GM21526 (cell line): ENCODE data around the gene ZBTB7B.
"Not testable (repeated sequence)": the region's sequence is repeated elsewhere in the genome, so short reads cannot be mapped to it uniquely, and the experiment has no call there.

Experiments used
- ATAC-seq: cut with Tn5 transposase; IDR thresholded peaks from one replicate; pipeline ENCODE4 v1.9.1; 2021; ENCODE audit warnings: moderate library complexity; ENCODE audit not compliant: unreplicated experiment, low FRiP score

ZBTB7B gene

DNA sequence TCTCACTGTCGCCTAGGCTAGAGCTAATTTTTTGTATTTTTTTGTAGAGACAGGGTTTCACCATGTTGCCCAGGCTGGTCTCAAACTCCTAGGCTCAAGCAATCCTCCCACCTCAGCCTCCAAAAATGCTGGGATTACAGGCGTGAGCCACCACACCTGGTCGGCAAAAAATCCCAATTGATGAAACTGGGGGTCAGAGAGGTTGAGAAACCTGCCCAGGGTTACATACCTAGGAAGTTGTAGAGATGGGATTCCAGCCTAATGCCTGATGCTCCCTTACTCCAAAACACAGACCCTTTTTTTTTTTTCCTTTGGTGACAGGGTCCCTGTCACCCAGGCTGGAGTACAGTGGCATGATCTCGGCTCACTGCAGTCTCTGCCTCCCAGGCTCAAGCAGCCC lies 15.9 kb upstream of the ZBTB7B start:
- ATAC-seq: not testable (repeated sequence)

DNA sequence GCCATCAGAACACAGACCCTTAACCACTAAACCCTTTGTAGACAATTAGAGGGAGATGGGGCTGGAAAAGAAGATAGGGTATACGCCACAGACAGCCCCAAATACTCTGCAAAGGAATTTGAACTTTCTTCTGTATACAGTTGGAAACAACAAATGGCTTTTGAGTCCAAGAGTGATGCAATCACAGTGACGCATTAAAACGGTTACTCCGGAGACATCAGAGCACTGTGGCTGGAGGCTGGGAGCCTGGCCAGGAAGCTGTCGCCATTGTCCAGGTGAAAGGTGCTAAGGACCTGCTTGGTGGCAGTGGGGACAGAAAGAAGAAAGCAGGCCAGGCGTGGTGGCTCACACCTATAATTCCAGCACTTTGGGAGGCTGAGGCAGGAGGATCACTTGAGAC lies 15.3 kb upstream of the ZBTB7B start:
- no peak for ATAC-seq

DNA sequence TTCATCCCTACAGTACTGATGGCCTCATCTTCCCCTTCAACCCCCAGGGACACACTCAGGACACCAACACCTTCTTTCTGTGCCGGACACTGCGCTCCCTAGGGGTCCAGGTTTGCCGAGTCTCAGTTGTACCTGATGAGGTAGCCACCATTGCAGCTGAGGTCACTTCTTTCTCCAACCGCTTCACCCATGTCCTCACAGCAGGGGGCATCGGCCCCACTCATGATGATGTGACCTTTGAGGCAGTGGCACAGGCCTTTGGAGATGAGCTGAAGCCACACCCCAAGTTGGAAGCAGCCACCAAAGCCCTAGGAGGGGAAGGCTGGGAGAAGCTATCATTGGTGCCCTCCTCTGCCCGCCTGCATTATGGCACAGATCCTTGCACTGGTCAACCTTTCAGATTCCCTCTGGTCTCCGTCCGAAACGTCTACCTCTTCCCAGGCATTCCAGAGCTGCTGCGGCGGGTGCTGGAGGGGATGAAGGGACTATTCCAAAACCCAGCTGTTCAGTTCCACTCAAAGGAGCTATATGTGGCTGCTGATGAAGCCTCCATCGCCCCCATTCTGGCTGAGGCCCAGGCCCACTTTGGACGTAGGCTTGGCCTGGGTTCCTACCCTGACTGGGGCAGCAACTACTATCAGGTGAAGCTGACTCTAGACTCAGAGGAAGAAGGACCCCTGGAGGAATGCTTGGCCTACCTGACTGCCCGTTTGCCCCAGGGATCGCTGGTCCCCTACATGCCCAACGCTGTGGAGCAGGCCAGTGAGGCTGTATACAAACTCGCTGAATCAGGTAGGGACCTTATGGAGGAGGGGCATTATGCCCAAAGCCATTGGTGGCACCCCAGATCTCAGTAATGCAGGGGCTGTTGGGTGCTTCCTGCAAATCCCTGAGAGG lies 14.3 kb upstream of the ZBTB7B start:
- no peak for ATAC-seq

DNA sequence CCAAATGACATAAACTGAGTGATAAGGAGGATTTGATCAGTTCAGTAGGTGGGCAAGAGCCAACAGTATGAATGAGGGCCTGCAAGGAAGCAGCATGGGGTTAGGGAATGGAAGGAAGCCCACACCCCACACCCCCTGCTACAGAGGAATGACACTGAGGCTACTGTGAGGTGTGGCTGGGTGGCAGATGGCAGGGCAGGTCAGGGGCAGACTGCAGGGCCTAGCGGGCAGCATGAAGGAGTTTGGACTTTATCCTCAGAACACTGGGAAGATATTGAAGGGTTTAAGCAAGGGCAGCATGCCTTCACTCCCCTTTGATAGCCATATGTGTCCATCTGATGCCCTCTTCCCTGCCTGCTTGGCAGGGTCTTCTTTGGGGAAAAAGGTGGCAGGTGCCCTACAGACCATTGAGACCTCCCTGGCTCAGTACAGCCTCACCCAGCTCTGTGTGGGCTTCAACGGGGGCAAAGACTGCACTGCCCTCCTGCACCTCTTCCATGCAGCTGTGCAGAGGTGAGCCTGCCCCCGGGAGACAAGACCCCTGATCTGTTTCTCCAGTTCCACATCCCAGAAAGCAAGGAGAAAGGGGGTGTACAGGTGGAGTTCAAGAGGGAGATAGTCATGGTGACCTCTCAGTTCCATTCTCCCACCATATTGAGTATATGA lies 13.3 kb upstream of the ZBTB7B start:
- no peak for ATAC-seq

DNA sequence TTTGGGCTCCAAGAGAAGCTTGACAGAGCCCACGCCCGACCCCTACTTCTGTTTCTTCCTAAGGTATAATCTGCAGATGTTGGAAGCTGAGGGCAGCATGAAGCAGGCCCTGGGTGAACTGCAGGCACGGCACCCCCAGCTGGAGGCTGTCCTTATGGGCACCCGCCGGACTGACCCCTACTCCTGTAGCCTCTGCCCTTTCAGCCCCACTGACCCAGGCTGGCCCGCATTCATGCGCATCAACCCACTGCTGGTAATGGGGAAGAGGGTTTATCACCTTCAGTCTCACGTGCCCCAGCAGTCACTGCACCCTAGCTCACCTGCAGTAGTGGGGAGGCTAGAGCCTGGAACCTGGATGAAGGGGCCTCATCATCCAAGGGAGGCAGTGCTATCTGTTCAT lies 12.3 kb upstream of the ZBTB7B start:
- no peak for ATAC-seq

DNA sequence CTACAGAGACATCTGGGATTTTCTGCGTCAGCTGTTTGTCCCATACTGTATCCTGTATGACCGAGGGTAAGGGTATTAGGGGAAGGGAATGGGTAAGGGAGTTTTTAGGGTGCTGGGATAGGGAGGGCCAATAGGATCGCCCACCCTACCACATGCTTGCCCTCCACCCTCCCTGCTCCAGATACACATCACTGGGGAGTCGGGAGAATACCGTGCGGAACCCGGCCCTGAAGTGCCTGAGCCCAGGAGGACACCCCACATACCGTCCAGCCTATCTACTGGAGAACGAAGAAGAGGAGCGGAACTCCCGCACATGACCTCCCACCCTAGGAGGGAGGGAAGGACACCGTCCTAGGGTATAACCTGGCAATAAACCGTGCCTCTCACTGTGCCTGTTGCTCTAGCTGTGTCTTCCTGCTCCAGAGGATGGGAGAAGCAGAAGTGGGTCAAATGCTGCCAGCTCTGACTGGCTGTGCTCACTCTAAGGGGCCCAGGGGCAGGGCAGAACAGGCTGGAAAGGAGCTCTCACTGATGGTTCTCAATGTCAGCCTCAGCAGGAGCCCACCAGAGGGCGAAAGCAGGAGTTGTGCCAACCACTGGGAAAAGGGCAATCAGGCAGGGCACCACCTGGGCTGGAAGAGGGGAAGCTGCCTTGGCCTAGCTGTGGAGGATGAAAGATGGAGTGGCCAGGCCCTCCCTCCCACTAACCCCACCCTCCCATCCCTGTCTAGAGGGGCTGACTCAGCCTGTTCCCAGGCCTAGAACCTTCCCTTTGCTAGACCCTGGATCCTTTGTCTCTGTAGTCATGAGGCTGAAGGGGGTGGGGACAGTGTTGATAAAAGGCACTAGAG lies 9.7 kb upstream of the ZBTB7B start:
- ATAC-seq: no peak

DNA sequence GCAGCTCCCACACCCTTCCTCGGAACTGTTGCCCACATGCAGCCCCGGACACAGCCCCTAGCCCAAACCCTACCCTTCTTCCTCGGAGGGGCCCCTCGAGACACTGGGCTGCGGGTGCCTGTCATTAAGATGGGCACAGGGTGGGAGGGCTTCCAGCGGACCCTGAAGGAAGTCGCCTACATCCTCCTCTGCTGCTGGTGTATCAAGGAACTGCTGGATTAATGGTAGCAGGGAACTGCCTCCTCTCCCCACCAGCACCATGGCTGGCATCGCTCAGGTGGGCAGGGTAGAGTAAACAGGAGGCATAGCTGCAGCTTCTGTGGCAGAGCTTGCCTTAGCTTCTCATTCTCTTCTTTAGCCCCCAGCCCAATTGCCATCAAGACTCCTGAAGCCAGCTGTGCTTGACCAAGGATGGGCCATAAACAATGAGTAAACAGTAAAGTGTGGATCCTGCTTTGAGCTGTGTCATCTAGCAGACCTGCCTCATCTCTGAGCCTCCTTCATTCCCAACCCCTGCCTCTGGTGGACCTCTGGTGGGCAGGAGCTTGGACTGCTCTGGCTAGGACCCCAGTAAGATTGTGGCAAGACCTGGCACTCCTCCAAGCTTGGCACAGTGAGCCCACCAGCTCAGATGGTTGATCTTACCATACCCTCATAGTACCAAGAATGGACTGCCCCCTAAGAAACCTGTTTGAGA lies 8.9 kb upstream of the ZBTB7B start, which contains the start of gene LENEP:
Gene LENEP, plus strand, starts transcription at position 15 of the 697 bp plus-strand sequence. Its CDS starts 22 bp downstream, at position 37.
- ATAC-seq: no peak

DNA sequence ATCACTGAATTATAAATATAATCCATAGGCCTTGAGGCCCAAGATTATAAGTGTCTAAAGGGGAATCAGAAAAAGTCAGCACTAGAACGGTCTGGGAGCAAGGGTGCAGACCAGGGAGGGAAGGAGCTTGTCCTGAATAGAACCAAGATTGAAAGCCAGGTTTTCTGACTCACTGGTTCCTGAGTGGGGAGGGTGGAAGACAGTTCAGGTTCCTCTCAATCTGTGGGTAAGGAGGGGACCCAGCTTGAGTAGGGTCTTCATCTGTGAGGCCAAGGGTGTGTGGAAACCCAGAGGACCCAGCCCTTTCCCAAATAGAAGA lies 8.4 kb upstream of the ZBTB7B start:
- ATAC-seq: no peak

DNA sequence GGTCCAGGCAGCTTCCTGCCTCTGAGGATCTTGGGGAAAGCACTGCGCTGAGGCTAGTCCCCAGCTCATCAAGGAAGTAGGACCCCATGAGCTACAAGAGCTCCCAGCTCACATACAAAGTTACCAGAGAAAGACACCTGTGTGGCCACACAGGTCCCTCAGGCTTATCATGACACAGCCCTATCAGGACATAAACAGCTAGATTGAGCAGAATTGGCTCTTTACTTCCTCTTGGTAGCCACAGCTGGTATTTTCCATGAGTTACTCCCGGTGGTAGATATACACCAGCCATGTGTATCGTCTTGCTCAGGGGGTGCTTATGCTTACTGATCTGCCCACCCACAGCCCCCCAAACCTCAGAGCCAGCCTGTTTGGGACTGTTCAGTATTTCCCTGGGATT lies 8.0 kb upstream of the ZBTB7B start:
- no peak for ATAC-seq

DNA sequence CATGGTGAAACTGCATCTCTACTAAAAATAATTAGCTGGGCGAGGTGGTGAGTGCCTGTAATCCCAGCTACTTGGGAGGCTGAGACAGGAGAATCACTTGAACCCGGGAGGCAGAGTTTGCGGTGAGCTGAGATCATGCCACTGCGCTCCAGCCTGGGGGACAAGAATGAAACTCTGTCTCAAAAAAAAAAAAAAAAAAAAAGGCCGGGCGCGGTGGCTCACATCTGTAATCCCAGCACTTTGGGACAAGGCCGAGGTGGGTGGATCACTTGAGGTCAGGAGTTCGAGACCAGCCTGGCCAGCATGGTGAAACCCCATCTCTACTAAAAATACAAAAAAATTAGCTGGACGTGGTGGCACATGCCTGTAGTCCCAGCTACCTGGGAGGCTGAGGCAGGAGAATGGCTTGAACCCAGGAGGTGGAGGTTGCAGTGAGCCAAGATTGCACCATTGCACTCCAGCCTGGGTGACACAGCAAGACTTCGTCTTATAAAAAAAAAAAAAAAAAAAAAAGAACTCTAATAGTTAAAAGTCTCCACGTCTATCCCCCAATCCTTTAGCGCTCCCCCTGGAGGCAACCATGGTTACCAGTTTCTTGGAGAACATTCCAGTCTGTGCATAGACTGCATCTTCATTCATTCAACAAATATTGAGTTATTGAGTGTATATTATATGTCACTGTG lies 7.2 kb upstream of the ZBTB7B start:
- not testable (repeated sequence) for ATAC-seq

DNA sequence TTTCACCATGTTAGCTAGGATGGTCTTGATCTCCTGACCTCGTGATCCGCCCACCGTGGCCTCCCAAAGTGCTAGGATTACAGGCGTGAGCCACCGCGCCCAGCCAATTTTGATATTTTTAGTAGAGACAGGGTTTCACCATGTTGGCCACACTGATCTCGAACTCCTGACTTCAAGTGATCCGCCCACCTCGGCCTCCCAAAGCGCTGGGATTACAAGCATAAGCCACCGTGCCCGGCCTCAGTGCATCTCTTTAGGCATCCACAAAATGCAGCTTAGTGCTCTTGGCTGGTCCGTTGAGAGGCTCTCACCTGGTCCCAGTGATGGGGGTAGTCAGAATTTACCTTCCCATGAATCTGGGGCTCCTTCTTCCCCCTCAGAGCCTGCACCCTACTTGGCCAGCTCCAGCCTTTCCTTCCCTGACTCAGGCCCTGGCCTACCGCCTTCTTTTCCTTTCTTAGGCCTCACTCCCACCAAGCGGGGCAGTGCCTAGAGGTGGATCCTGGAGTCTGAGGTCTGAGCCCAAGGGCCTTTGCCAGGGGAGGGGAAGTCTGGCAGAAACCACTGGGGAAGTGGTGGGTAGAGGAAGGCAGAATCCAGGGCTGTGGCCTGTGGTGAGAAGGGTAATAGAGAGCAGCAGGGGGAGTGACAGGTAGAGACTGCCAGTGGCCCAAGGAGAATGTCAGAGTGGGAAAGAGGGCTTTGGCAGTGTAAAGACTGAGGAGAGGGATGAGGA lies 5.5 kb upstream of the ZBTB7B start:
- no peak for ATAC-seq

DNA sequence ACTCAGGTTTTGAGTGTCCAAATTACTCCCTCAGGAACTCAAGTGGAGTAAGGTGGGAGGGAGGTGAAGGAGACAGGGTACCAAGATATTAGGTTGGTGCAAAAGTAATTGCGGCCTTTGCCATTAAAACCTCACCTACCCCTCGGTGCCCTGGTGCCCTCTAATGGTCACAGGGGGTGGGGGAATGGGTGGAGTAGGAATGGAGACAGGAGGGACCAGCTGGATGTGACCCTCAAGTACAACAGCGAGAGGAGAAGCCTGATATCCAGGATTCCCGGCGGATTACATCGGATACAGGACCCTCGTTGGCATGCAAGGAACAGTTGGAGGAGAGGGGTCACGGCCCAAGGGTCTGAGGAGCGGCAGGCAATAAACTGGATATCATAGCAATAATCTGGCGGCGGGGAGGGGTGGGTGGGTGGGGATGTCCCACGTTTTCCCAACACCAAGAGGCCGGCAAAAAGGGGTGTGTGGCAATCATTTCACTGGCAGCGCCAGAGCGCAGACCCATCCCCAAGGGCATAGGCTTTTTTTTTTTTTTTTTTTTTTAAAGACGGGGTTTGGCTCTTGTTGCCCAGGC lies 4.3 kb upstream of the ZBTB7B start:
- ATAC-seq: no peak

DNA sequence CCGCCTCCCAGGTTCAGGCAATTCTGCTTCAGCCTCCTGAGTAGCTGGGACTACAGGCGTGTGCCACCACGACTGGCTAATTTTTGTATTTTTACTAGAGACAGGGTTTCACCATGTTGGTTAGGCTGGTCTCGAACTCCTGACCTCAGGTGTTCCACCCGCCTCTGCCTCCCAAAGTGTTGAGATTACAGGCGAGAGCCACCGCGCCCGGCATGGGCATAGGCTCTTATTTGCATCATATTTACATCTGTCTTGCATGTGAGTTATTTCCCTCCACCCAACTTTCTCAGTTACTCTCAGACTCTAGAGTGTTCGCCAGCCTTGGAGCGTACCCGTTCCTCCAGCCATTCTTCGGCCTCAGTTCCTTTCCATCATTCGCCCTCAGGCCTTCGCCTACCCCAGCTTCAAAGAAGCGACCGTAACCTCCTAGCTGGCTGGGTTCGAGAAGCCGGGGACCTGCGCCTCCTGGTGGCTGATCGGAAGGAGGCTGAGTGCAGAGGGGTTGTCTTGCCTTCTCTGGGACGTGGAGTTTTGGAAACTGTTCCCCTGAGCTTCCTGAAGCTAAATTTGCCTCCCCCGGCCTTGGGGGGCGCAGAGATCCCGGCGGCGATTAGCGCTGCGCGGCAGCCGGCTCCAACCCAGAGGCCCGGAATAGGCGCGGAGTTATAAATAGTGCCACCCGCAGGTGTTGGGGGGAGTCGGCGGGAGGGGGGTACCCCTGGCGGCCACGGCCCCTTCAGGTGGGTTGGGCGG lies 3.6 kb upstream of the ZBTB7B start:
- ATAC-seq: no peak

DNA sequence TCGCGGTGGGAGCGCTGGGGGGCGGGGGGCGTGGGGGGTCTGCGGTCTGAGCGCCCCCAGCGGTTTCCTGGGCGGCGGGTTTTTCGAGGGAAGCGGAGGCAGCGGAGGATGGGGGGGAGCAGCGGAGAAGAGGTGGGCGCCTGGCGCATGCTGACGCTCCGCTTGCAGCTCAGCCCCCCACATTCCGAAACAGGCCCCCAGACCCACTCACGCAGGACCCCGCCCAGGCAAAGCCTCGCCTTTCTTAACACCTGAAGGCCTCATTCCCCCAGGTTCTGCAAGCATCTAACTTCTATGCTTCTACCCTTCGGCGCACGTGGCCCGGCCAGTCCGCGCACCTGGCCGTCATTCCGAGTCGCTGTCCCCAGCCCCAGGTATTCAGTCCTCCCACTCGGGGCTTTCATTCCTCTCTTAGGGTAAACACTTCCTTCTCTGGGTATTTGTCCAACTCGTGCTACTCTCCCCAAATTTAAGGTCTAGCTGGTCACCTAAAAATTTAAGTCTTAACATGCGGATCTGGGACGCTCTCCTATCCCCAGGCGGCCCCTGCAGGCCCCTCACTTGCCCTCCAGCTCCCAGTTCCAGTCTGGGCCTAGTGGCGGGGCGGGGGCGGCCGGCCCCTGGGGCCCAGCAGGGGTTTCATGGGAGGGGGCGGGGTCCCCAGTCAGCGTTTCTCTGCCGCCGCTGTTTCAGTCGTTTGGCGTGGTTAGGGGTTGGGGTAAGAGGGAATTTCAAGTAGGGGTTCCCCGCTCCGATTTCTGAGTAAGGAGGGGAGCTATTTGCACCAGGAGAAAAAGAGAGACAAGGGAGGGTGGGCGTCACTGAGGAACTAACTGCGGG lies 2.8 kb upstream of the ZBTB7B start:
- ATAC-seq: no peak

DNA sequence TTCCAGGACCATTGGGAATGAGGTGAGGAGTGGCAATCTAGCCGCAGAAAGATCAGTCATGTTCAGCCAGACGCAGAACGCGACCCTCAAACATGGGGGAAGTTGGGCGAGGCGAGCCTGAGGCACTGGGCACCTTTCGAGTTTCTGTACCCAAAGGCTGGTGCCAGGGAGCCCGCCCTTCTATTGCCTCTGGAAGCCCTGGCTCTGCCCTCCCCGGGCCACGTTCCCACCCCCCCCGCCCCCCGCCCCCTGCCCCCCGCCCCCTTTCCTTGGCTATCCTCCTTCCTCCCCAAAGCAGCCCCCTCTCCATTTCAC lies 2.2 kb upstream of the ZBTB7B start:
- ATAC-seq: no peak

DNA sequence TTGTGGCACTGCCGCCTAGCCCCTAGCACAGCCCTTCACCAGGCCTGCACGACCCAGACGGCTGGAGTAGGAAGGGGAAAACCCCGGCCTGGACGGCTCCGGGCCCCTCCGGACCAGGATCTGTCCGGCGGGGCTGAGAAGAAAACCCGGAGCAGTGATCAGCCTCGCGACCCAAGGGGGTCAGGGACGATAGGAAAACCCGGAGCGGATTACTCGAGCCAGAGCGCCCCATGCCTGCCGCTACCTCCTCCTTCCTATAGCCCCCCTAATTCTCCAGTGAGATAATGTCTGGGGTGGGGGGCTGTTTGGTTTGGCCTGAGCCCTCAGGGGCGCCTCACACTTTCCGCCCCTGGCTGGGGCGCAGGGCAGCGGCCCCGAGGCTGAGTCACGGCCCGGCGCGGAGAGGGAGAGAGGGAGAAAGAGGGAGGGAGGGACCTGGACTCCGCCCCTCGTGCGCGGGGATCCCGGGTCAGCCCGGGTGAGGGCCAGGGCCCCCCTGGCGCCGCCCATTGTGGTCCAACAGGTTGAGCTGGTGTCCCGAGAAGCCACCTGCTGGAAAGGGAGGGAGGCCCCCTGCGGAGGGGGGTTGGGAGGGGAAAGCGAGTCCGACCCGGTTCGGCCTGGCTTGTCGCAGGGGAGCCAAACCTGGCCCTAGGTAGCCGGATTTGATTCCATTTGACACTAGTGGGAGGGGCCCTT lies 1.7 kb upstream of the ZBTB7B start:
- ATAC-seq: peak; percentile 36

DNA sequence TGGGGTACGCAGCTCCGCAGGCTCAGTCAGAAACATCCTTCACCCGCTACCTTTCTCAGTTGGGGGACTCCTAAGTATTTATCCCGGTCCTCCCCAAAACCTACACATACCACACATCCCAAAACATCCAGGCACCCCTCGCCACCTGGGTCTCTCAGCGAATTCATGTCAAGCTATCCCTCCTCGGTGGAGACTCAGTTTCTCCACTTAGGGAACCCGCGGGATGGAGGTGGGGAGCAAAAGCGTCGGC lies 1.3 kb upstream of the ZBTB7B start:
- no peak for ATAC-seq
